Brain microvascular endothelial cell (primary cell): ENCODE measurements around the gene ABCA3.

Experiments
- DNase-seq: peaks from one replicate; pipeline ENCODE4 v3.0.0-alpha.2; 2020
- H3K27ac ChIP-seq: fragments of 250-450 bp; sonication (Bioruptor Pico); 2 replicates; pipeline ENCODE4 v1.5.1; 2020; ENCODE audit warnings: mild to moderate bottlenecking, moderate library complexity
- H3K27me3 ChIP-seq: fragments of 250-450 bp; sonication (Bioruptor Pico); replicated peaks from 2 replicates; pipeline ENCODE4 v1.5.1; 2020; ENCODE audit warnings: mild to moderate bottlenecking
- H3K36me3 ChIP-seq: fragments of 250-450 bp; sonication (Bioruptor Pico); replicated peaks from 2 replicates; pipeline ENCODE4 v1.5.1; 2020; ENCODE audit warnings: mild to moderate bottlenecking
- H3K4me3 ChIP-seq: 2 replicates; pipeline ENCODE4 v1.5.1; 2011; ENCODE audit warnings: low read depth, mild to moderate bottlenecking, control low read depth, low read length, moderate library complexity
- in situ Hi-C: cut with HindIII; loops from 2 replicates; pipeline ENCODE4 v1.10.0; 2017; ENCODE audit warnings: low sequenced_read_pairs, low pct_ligation_motif_present
- TF ChIP-seq, protein P1 (sequence below): IDR thresholded peaks from 2 replicates; pipeline ENCODE4 v1.5.1; 2011; ENCODE audit warnings: low read depth, mild to moderate bottlenecking, moderate library complexity, low read length, control low read depth, inconsistent platforms; ENCODE audit errors: missing control alignments

The ABCA3 gene

DNA sequence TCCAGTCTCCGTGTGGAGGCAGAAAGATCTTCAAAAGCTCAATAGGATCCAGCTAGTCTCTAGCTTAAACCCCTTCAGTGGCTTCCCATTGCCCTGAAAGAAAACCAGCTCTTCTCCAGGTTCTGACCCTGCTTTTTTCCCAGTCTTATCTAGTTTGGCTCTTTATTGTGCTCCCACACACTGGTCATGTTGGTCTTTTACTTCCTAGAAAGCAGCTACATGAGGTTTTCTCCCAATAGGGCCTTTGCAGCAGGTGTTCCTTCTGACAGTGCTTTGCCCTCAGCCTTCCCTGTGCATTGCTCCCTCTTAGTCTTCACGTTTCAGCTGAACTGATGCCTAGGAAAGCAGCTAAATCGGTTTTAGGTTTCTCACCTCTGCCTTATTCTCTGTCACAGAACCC, 21.7 kb upstream of the ABCA3 start:
- no peak overlapping the region for H3K27ac ChIP-seq
- H3K27me3 ChIP-seq = peaks cover 14% of the 10 kb centered on the region
- H3K36me3 ChIP-seq = no peaks in the 10 kb centered on the region
- in situ Hi-C loops = no loop called here
- no peak overlapping the region for H3K4me3 ChIP-seq
- no peak for DNase-seq
- TF ChIP-seq, protein P1, sequence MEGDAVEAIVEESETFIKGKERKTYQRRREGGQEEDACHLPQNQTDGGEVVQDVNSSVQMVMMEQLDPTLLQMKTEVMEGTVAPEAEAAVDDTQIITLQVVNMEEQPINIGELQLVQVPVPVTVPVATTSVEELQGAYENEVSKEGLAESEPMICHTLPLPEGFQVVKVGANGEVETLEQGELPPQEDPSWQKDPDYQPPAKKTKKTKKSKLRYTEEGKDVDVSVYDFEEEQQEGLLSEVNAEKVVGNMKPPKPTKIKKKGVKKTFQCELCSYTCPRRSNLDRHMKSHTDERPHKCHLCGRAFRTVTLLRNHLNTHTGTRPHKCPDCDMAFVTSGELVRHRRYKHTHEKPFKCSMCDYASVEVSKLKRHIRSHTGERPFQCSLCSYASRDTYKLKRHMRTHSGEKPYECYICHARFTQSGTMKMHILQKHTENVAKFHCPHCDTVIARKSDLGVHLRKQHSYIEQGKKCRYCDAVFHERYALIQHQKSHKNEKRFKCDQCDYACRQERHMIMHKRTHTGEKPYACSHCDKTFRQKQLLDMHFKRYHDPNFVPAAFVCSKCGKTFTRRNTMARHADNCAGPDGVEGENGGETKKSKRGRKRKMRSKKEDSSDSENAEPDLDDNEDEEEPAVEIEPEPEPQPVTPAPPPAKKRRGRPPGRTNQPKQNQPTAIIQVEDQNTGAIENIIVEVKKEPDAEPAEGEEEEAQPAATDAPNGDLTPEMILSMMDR = no peak

DNA sequence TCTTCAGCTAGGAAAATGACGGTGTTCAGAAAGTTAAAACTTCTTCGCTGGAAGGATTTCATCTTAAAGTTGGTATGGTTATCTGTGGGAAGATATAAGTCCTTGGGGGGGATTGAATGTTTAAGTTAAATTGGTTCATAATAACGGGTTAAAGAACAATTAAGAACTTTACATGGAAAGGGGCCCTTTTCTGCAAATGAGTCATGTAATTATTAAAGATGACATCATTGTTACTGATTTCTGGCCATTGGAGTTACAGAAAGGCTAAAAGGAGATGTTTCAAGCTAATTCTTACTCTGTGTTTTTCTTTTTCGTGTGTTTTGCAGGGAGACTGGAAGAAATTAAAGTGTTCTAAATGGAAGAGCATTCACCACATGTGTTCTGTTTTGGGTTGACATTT, 20.6 kb upstream of the ABCA3 start:
- Histone ChIP-seq H3K27ac (no peak overlapping the region), H3K36me3 (no peaks in the 10 kb centered on the region), H3K27me3 (peaks cover 14% of the 10 kb centered on the region), H3K4me3 (no peak overlapping the region)
- no peak for DNase-seq
- in situ Hi-C loops = no loop called here
- TF ChIP-seq, protein P1 = no peak

DNA sequence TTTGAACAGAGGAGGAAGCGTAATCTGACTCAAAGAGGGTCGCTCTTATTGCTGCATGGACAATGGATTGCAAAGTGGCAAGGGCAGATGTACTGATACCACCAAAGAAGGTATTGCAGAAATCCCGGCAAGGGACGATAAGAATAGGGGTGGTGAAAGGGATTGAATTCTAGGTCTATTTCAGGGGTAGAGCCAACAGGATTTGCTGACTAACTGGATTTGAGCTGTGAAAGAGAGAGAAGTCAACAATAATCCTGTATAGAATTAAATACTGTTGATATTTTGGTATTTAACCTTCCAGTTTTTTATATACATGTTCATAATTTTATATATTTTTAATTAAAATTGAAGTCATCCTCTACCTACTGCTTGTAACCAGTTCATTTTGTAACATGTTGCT, 19.4 kb upstream of the ABCA3 start:
- no peaks in the 10 kb centered on the region for H3K36me3 ChIP-seq
- in situ Hi-C loops = no loop called here
- no peak overlapping the region for H3K4me3 ChIP-seq
- TF ChIP-seq, protein P1 = no peak
- H3K27me3 ChIP-seq = peaks cover 14% of the 10 kb centered on the region
- no peak for DNase-seq
- H3K27ac ChIP-seq = no peak overlapping the region

DNA sequence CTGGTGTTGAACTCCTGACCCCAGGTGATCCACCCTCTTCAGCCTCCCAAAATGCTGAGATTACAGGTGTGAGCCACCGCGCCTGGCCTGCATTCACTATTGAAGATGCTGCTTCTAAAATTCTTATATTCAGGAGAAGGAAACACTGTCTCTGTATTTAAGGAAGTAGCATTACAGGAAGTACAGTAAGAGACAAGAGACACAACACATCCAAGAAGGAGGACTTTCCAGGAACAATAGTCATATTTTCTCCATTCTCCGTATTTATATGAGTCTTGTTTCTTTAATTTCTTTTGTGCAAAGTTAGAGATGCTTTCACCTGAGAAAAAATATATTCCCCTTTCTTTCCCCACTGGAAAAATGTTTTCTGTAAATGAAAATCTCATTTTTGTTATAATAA, 18.3 kb upstream of the ABCA3 start:
- no peak for DNase-seq
- in situ Hi-C loops = no loop called here
- Histone ChIP-seq H3K27ac (no peak overlapping the region), H3K4me3 (no peak overlapping the region), H3K27me3 (peaks cover 14% of the 10 kb centered on the region), H3K36me3 (no peaks in the 10 kb centered on the region)
- TF ChIP-seq, protein P1 = no peak

DNA sequence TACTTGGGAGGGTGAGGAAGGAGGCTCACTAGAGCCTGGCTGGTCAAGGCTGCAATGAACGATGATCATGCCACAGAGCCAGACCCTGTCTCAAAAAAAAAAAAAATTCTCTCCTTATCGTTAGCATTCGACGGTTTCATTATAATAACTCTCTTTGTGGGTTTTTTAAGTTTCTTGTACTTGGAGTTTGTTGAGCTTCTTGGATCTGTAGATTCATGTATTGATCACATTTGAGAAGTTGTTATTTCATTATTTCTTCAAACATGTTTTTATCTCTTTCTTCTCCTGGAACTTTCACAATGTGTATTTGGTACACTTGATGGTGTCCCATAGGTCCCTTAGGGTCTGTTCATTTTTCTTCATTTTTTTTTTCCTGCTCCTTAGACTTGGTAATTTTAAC, 16.8 kb upstream of the ABCA3 start:
- no peak for DNase-seq
- in situ Hi-C loops = no loop called here
- H3K4me3 ChIP-seq = no peak overlapping the region
- H3K36me3 ChIP-seq = no peaks in the 10 kb centered on the region
- H3K27ac ChIP-seq = no peak overlapping the region
- TF ChIP-seq, protein P1 = no peak
- H3K27me3 ChIP-seq = peaks cover 14% of the 10 kb centered on the region

GRCh38 chr16:2350500-2350899, 10.0 kb upstream of the ABCA3 start:
- H3K27ac ChIP-seq = no peak overlapping the region
- peaks cover 2% of the 10 kb centered on the region for H3K27me3 ChIP-seq
- in situ Hi-C loops = no loop called here
- H3K4me3 ChIP-seq = no peak overlapping the region
- TF ChIP-seq, protein P1 = no peak
- no peak for DNase-seq
- H3K36me3 ChIP-seq = no peaks in the 10 kb centered on the region
